K562 (cell line): ENCODE results near the gene DHDDS. TPM values are rescaled to one million over a fixed set of nuclear protein-coding genes. Genes with fewer than 3 reads are reported as not detected.

ENCODE experiments used
- ATF4 ChIP-seq: fragments of 450-650 bp; formaldehyde crosslinking; IDR thresholded peaks from 2 replicates; pipeline ENCODE4 v1.4.0; 2022; ENCODE audit warnings: mild to moderate bottlenecking, moderate library complexity
- ATF7 ChIP-seq: fragments of 450-650 bp; IDR thresholded peaks from 2 replicates; pipeline ENCODE4 v1.7.1; 2014; ENCODE audit warnings: mild to moderate bottlenecking, moderate library complexity
- CGGBP1 ChIP-seq: fragments of 250-450 bp; sonication (Bioruptor Pico); IDR thresholded peaks from 2 replicates; pipeline ENCODE4 v1.9.0; 2021; ENCODE audit warnings: mild to moderate bottlenecking
- ELK3 ChIP-seq: fragments of 450-650 bp; formaldehyde crosslinking; IDR thresholded peaks from 2 replicates; pipeline ENCODE4 v1.4.0; 2020; ENCODE audit warnings: mild to moderate bottlenecking
- FOXM1 ChIP-seq, 2 experiments: fragments of 450-650 bp in 1 of 2; sonication (generic) in 1 of 2; formaldehyde crosslinking in 1 of 2; IDR thresholded peaks; 2 replicates each; pipeline versions ENCODE4 v1.6.1 to v1.9.0; 2017 to 2022; ENCODE audit warnings: low read depth in 2 of 2, mild to moderate bottlenecking in 2 of 2, missing genetic modification reagents in 1 of 2, moderate library complexity in 1 of 2
- GABPB2 ChIP-seq: fragments of 250-450 bp; sonication (Bioruptor Pico); conservative IDR thresholded peaks from 2 replicates; pipeline ENCODE4 v1.5.1; 2021; ENCODE audit warnings: mild to moderate bottlenecking
- MAZ ChIP-seq, 2 experiments: fragments of 450-650 bp in 1 of 2; sonication (generic) in 1 of 2; formaldehyde crosslinking; IDR thresholded peaks in 1 of 2; conservative IDR thresholded peaks in 1 of 2; 2 replicates each; pipeline versions ENCODE4 v1.4.0 to v1.5.0; 2020; ENCODE audit warnings: mild to moderate bottlenecking in 1 of 2, missing genetic modification reagents in 1 of 2
- NELFE ChIP-seq: IDR thresholded peaks from 2 replicates; pipeline ENCODE4 v1.6.1; 2011; ENCODE audit warnings: mild to moderate bottlenecking; ENCODE audit not compliant: insufficient read depth, insufficient read length
- PHF20 ChIP-seq: fragments of 450-650 bp; IDR thresholded peaks from 2 replicates; pipeline ENCODE4 v1.6.1; 2018; ENCODE audit not compliant: partially characterized antibody
- PRPF4 ChIP-seq: fragments of 200-400 bp; formaldehyde crosslinking; IDR thresholded peaks from one replicate; pipeline ENCODE4 v1.6.1; 2017; ENCODE audit warnings: low read length, low read depth, mild to moderate bottlenecking; ENCODE audit not compliant: insufficient read depth, poor library complexity, severe bottlenecking
- RAD21 ChIP-seq, 2 experiments: fragments of 250-450 bp in 1 of 2; fragments of 450-650 bp in 1 of 2; sonication (Bioruptor Pico) in 1 of 2; formaldehyde crosslinking in 1 of 2; IDR thresholded peaks in 1 of 2; conservative IDR thresholded peaks in 1 of 2; 2 replicates each; pipeline versions ENCODE4 v1.4.0 to v1.8.0; 2020 to 2022; ENCODE audit warnings: mild to moderate bottlenecking in 2 of 2, moderate library complexity in 1 of 2
- SIN3B ChIP-seq: fragments of 450-650 bp; IDR thresholded peaks from 2 replicates; pipeline ENCODE4 v1.6.1; 2017; ENCODE audit warnings: low read depth, mild to moderate bottlenecking, moderate library complexity
- U2AF2 ChIP-seq: fragments of 200-400 bp; formaldehyde crosslinking; optimal IDR thresholded peaks from 2 replicates; pipeline ENCODE3; 2017; ENCODE audit warnings: low read depth, mild to moderate bottlenecking, low read length
- ZBED1 ChIP-seq: IDR thresholded peaks from 2 replicates; pipeline ENCODE4 v1.6.1; 2014
- ZBTB43 ChIP-seq: sonication (generic); formaldehyde crosslinking; IDR thresholded peaks from 2 replicates; pipeline ENCODE4 v1.8.0; 2023; ENCODE audit warnings: mild to moderate bottlenecking, missing genetic modification reagents
- ZEB2 ChIP-seq: fragments of 450-650 bp; IDR thresholded peaks from 2 replicates; pipeline ENCODE4 v1.6.1; 2016
- ZNF12 ChIP-seq: sonication (generic); formaldehyde crosslinking; IDR thresholded peaks from 2 replicates; pipeline ENCODE4 v1.4.0; 2020; ENCODE audit warnings: mild to moderate bottlenecking, missing genetic modification reagents
- ZNF121 ChIP-seq: sonication (generic); formaldehyde crosslinking; conservative IDR thresholded peaks from 2 replicates; pipeline ENCODE4 v1.8.0; 2022; ENCODE audit warnings: missing genetic modification reagents
- ZNF24 ChIP-seq: fragments of 450-650 bp; IDR thresholded peaks from 2 replicates; pipeline ENCODE4 v1.6.1; 2016
- ZNF282 ChIP-seq: sonication (generic); formaldehyde crosslinking; IDR thresholded peaks from 2 replicates; pipeline ENCODE4 v1.8.1; 2023; ENCODE audit warnings: missing genetic modification reagents
- ZNF395 ChIP-seq: fragments of 200-800 bp; sonication (Bioruptor generic); IDR thresholded peaks from 2 replicates; pipeline ENCODE4 v1.6.1; 2017; ENCODE audit warnings: missing genetic modification characterization, missing compliant biosample characterization
- ZNF561 ChIP-seq: fragments of 450-650 bp; formaldehyde crosslinking; conservative IDR thresholded peaks from 2 replicates; pipeline ENCODE4 v1.4.0; 2020; ENCODE audit warnings: mild to moderate bottlenecking, moderate library complexity
- ZNF655 ChIP-seq: fragments of 250-450 bp; sonication (Bioruptor Pico); IDR thresholded peaks from 2 replicates; pipeline ENCODE4 v1.5.0; 2021
- ZNF785 ChIP-seq: fragments of 250-450 bp; sonication (Bioruptor Pico); IDR thresholded peaks from 2 replicates; pipeline ENCODE4 v1.4.0; 2020; ENCODE audit warnings: mild to moderate bottlenecking
- ZNF830 ChIP-seq: fragments of 250-450 bp; sonication (Bioruptor Pico); IDR thresholded peaks from 2 replicates; pipeline ENCODE4 v1.5.0; 2021; ENCODE audit warnings: mild to moderate bottlenecking
- polyA plus RNA-seq, 8 experiments: library from polyadenylated mRNA; depleted of rRNA in 4 of 8; stranded (reverse) in 5 of 8; unstranded in 3 of 8; fragments of >200 nt; fragmentation: Nextera tagmentation in 2 of 8; fragmentation: Illumina TruSeq in 1 of 8; extraction: Ambion mirVana in 2 of 8; extraction: Trizol in 1 of 8; gene quantifications; 2 replicates each; pipeline versions ENCODE4 v1.2.1 to v1.2.3, GENCODE V29; 2011 to 2014; ENCODE audit warnings: inconsistent platforms in 1 of 8, missing spikeins in 1 of 8
- total RNA-seq, 7 experiments: library from RNA; depleted of rRNA in 6 of 7; stranded (reverse); fragments of >200 nt in 6 of 7; fragmentation: Illumina TruSeq in 2 of 7; extraction: Trizol in 2 of 7; gene quantifications; 2 replicates each; pipeline versions ENCODE4 v1.2.1 to v1.2.3, GENCODE V29; 2011 to 2021; ENCODE audit warnings: low replicate concordance in 1 of 7

Gene DHDDS
- total and polyA plus RNA-seq, 9 of the 15 experiments (the other 6 are each of a cell fraction or from before 2014, with no cell fraction given) = 33.3 to 55.0 (median 44.3) TPM

GRCh38 chr1:26391450-26391849 lies 40.7 kb upstream of the DHDDS start (continued):
- TF ChIP-seq RAD21 (CRISPR knock-in tag; conservative IDR thresholded peaks at IDR 0.05 in 1 of 2, IDR thresholded peaks at IDR 0.05 in 1 of 2) (peak; percentile 97 to 100), U2AF2 (no peak), ZBTB43 (CRISPR knock-in tag) (no peak), SIN3B (no peak), ATF7 (no peak), ZNF12 (CRISPR knock-in tag) (no peak), ZNF282 (CRISPR knock-in tag) (no peak), ZNF121 (CRISPR knock-in tag) (no peak), ZNF785 (CRISPR knock-in tag) (no peak), ZNF395 (CRISPR knock-in tag) (no peak), ZNF24 (peak; percentile 100), FOXM1 (IDR thresholded peaks at IDR 0.05; ENCODE audit: low read depth) (no peak), FOXM1 (CRISPR knock-in tag; IDR thresholded peaks at IDR 0.05; ENCODE audit: low read depth) (no peak), ZBED1 (no peak), NELFE (no peak), ZNF655 (CRISPR knock-in tag) (no peak), ELK3 (no peak), MAZ (CRISPR knock-in tag; conservative IDR thresholded peaks at IDR 0.05 in 1 of 2, IDR thresholded peaks at IDR 0.05 in 1 of 2) (peak in 1 of 2 experiments; percentile 74; a peak in 2 of 4 replicates), ZNF830 (CRISPR knock-in tag) (no peak), ZEB2 (peak; percentile 32; the same call in 1 of the 2 replicates), PHF20 (no peak), CGGBP1 (CRISPR knock-in tag) (no peak), GABPB2 (CRISPR knock-in tag) (no peak), ZNF561 (CRISPR knock-in tag) (no peak), PRPF4 (no peak), ATF4 (CRISPR knock-in tag) (no peak)
